Smooth muscle cell (in vitro differentiated cells): ENCODE measurements around the gene MSTO1. TPM values are rescaled to one million over a fixed set of nuclear protein-coding genes. Genes with fewer than 3 reads are reported as not detected.

Experiments used
- DNase-seq: peaks from one replicate; lab custom pipeline; 2025; ENCODE audit not compliant: unreplicated experiment; lab: John Stamatoyannopoulos, UW
- H2AFZ ChIP-seq: fragments of 200-600 bp; sonication (generic); 2 replicates; pipeline ENCODE4 v1.6.0; 2016; ENCODE audit warnings: antibody characterized with exemption, low read depth, mild to moderate bottlenecking
- H3F3A ChIP-seq: fragments of 200-600 bp; sonication (generic); 2 replicates; pipeline ENCODE4 v1.6.0; 2017; ENCODE audit warnings: antibody characterized with exemption, low read depth
- H3K27ac ChIP-seq: fragments of 200-600 bp; sonication (generic); 2 replicates; pipeline ENCODE4 v1.5.1; 2016; ENCODE audit warnings: low read depth, mild to moderate bottlenecking
- H3K27me3 ChIP-seq: fragments of 200-600 bp; sonication (generic); 2 replicates; pipeline ENCODE4 v1.6.1; 2016; ENCODE audit warnings: low read depth, mild to moderate bottlenecking
- H3K36me3 ChIP-seq: fragments of 200-600 bp; sonication (generic); 2 replicates; pipeline ENCODE4 v1.5.1; 2016; ENCODE audit warnings: low read depth
- H3K4me1 ChIP-seq: fragments of 200-600 bp; sonication (generic); 2 replicates; pipeline ENCODE4 v1.5.1; 2016; ENCODE audit warnings: low read depth
- H3K4me2 ChIP-seq: fragments of 200-600 bp; sonication (generic); 2 replicates; pipeline ENCODE4 v1.6.0; 2016; ENCODE audit warnings: mild to moderate bottlenecking
- H3K4me3 ChIP-seq: fragments of 200-600 bp; sonication (generic); 2 replicates; pipeline ENCODE4 v1.5.1; 2016; ENCODE audit warnings: mild to moderate bottlenecking
- H3K79me2 ChIP-seq: fragments of 200-600 bp; sonication (generic); 2 replicates; pipeline ENCODE4 v1.6.0; 2016; ENCODE audit warnings: low read depth, mild to moderate bottlenecking
- H3K9ac ChIP-seq: fragments of 200-600 bp; sonication (generic); 2 replicates; pipeline ENCODE4 v1.6.0; 2016; ENCODE audit warnings: low read depth
- H3K9me3 ChIP-seq: fragments of 200-600 bp; sonication (generic); replicated peaks from 2 replicates; pipeline ENCODE4 v1.5.1; 2016; ENCODE audit warnings: low read depth
- H4K20me1 ChIP-seq: fragments of 200-600 bp; sonication (generic); 2 replicates; pipeline ENCODE4 v1.6.0; 2016; ENCODE audit warnings: low read depth
- CTCF ChIP-seq: fragments of 200-600 bp; sonication (generic); IDR thresholded peaks from 2 replicates; pipeline ENCODE4 v1.5.1; 2017; ENCODE audit warnings: borderline replicate concordance, mild to moderate bottlenecking, antibody characterized with exemption; ENCODE audit not compliant: insufficient read depth, poor library complexity, severe bottlenecking
- WGBS: methylation state at CpG from one replicate; pipeline ENCODE4 v1.1.7; 2016; ENCODE audit warnings: low lambda C conversion rate; 5-methylcytosine and 5-hydroxymethylcytosine counted together
- polyA plus RNA-seq: library from polyadenylated mRNA; unstranded; fragments of >200 nt; fragmentation: Nextera tagmentation; extraction: Ambion mirVana; gene quantifications from 2 replicates; pipeline ENCODE4 v1.2.1, GENCODE V29; 2016
- total RNA-seq: library from RNA; depleted of rRNA; stranded (reverse); fragments of >200 nt; gene quantifications from 2 replicates; pipeline ENCODE4 v1.2.3, GENCODE V29; 2014

The MSTO1 gene
- total and polyA plus RNA-seq, 2 experiments from 2014 or later = 17.5 to 41.2 TPM

GRCh38 chr1:155645648-155646047 is 35.6 kb downstream of the MSTO1 start:
- Histone ChIP-seq H3K79me2 (no peaks in the 10 kb centered on the region), H3K4me1 (peaks cover 4% of the 10 kb centered on the region), H4K20me1 (no peaks in the 10 kb centered on the region), H3K27ac (no peak overlapping the region), H3K4me3 (no peak overlapping the region), H3K9me3 (no peaks in the 10 kb centered on the region), H3K4me2 (no peak overlapping the region), H3F3A (no peaks in the 10 kb centered on the region), H2AFZ (no peak overlapping the region), H3K9ac (no peak overlapping the region), H3K36me3 (no peaks in the 10 kb centered on the region), H3K27me3 (no peaks in the 10 kb centered on the region)
- TF ChIP-seq CTCF = no peak
- WGBS = 86% methylated on average over 6 of the region's 6 CpGs
- no peak for DNase-seq

- H3F3A ChIP-seq = no peaks in the 10 kb centered on the region
- no peak overlapping the region for H3K27ac ChIP-seq
- peaks cover 4% of the 10 kb centered on the region for H3K4me1 ChIP-seq
- no peaks in the 10 kb centered on the region for H3K36me3 ChIP-seq
- H3K9ac ChIP-seq = no peak overlapping the region
- H2AFZ ChIP-seq = no peak overlapping the region
- no peak for DNase-seq
- H3K79me2 ChIP-seq = no peaks in the 10 kb centered on the region
- no peak overlapping the region for H3K4me3 ChIP-seq
- TF ChIP-seq CTCF = no peak
- H3K4me2 ChIP-seq = no peak overlapping the region
- H3K27me3 ChIP-seq = no peaks in the 10 kb centered on the region
- 95% methylated on average over 2 of the region's 2 CpGs for WGBS
- H3K9me3 ChIP-seq = no peaks in the 10 kb centered on the region
- no peaks in the 10 kb centered on the region for H4K20me1 ChIP-seq
Observed at GRCh38 chr1:155646307-155646706, 36.3 kb downstream of the MSTO1 start.

- peak overlapping the region; percentile 63 for H2AFZ ChIP-seq
- H3F3A ChIP-seq = no peaks in the 10 kb centered on the region
- WGBS = 59% methylated on average over 11 of the region's 11 CpGs
- peaks cover 4% of the 10 kb centered on the region for H3K4me1 ChIP-seq
- peak overlapping the region; percentile 82 for H3K27ac ChIP-seq
- H3K27me3 ChIP-seq = no peaks in the 10 kb centered on the region
- no peaks in the 10 kb centered on the region for H3K79me2 ChIP-seq
- H3K36me3 ChIP-seq = no peaks in the 10 kb centered on the region
- no peak for DNase-seq
- peak; percentile 42 for TF ChIP-seq CTCF
- peak overlapping the region; percentile 32 for H3K4me3 ChIP-seq
- H3K9me3 ChIP-seq = no peaks in the 10 kb centered on the region
- H3K4me2 ChIP-seq = peak overlapping the region; percentile 38
- no peaks in the 10 kb centered on the region for H4K20me1 ChIP-seq
- peak overlapping the region; percentile 43 for H3K9ac ChIP-seq
Observed at GRCh38 chr1:155648207-155649147, 38.5 kb downstream of the MSTO1 start.
